GM18951 (cell line): ENCODE results near the gene NTRK1.
A peak's percentile ranks its signal among the peaks of the same experiment; 100 is the strongest.

ENCODE experiments used
- POLR2A ChIP-seq: IDR thresholded peaks from 4 replicates; pipeline ENCODE4 v1.6.1; 2011; ENCODE audit warnings: mild to moderate bottlenecking; ENCODE audit not compliant: insufficient read length, insufficient read depth; ENCODE audit errors: extremely low read depth
- in situ Hi-C: fragments of 300-500 bp; cut with MboI; formaldehyde crosslinking; loops from one replicate; pipeline ENCODE4 v1.12.0; 2022; ENCODE audit warnings: low sequenced_read_pairs, mixed read lengths, inconsistent platforms; ENCODE audit not compliant: unreplicated experiment

NTRK1 gene

DNA sequence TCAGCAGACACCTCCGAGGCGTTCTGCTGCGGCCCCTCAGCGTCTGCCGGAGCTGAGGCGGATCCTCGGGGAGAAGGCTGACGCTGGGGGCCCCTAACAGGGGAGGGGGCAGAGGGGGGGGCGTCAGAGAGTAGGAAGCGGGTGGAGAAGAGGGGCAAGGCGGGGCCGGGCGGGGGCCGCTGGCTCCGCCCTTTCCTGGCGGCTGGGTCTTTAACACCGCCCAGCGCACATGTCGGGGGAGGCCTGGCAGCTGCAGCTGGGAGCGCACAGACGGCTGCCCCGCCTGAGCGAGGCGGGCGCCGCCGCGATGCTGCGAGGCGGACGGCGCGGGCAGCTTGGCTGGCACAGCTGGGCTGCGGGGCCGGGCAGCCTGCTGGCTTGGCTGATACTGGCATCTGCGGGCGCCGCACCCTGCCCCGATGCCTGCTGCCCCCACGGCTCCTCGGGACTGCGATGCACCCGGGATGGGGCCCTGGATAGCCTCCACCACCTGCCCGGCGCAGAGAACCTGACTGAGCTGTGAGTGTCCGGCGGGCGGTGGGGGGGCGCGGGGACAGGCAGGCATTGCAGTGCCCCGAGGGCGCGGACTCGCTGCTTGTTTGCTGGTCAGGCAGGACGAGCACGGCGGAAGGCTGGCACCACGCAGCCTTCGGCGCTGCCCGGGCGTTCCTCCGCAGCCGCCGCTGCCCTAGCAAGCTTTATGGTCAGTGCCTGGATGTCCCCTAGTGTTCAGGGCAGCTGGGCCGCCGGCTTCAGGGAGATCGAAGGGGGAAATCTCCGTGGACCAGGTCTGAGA lies at the start of gene NTRK1:
Gene NTRK1, plus strand, starts transcription at position 238 of the 796 bp plus-strand sequence. Its CDS starts 70 bp downstream, at position 308.
- TF ChIP-seq POLR2A: no peak
- in situ Hi-C loops: loop anchor here (25.0 kb wide), 1 partner anchor 174 kb away; the partner anchor contains the start of gene NES

DNA sequence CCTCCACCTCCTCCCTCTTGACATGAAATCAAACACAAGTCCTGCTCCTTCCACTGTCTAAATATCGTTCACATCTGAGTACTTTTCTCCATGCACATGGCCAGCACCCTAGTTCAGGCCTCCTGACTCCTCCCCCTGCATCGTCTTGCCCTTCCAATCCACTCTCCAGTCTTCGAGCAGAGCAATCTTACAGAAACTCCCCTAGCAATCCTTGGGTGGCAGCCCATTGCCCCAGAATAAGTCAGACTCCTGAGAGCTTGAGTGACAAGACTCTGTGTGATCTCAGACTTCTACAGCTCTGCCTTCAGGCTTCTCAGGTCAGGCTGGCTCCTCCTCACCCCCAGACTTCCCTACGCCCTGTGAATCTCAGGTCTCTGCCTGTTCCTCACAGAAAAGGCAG lies 49.5 kb upstream of the NTRK1 start:
- in situ Hi-C loops: no loop called here

DNA sequence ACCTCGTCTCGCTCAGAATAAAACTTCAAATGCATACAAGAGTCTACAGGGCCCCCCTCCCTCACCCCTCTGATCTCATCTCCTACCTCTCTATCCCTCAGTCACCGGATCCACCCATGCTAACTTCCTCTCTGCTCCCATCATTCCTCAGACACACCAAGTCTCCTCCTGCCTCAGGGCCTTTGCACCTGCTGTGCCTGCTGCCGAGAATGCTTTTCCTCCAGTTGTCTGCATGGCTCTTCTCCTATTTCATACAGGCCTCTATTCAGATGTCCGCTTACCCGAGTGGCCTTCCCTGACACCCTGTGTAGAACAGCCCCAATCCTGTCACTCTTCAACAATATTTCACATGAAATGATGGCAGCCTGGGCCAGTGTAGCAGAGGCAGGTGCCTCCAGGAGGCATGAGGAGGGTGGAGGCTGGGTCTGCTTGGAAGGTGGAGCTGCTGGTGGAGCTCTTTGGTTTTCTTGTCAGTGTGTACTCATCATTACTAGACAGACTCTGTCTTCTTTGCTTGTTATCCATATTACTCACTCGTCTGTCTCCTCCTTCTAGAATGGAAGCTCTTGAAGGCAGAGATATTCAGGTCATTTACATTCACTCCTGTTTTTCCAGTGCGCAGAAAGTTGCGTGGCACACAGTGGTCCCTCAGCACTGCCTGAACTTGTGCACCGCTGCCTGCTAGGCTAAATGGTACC lies 48.2 kb upstream of the NTRK1 start:
- no peak for TF ChIP-seq POLR2A
- in situ Hi-C loops: no loop called here

More for the DNA sequence above, 49.5 kb upstream of the NTRK1 start:
- TF ChIP-seq POLR2A: no peak

DNA sequence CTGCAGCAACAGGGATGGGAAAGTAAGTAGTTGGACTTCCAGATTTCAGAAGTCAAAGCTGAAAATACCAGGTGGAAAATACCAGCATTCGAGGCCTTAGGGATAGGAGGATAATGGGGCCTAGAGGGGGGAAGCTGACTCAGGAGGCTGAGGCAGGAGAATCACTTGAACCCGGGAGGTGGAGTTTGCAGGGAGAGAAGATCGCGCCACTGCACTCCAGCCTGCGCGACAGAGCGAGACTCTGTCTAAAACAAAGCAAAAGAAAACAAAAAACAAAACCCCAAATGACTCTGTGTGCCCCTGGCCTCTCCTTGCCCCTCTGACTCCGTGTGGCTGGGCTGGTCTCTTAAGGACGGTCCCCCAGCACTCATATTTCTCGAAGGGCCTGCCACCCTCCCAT lies 47.4 kb upstream of the NTRK1 start:
- in situ Hi-C loops: no loop called here
- no peak for TF ChIP-seq POLR2A

DNA sequence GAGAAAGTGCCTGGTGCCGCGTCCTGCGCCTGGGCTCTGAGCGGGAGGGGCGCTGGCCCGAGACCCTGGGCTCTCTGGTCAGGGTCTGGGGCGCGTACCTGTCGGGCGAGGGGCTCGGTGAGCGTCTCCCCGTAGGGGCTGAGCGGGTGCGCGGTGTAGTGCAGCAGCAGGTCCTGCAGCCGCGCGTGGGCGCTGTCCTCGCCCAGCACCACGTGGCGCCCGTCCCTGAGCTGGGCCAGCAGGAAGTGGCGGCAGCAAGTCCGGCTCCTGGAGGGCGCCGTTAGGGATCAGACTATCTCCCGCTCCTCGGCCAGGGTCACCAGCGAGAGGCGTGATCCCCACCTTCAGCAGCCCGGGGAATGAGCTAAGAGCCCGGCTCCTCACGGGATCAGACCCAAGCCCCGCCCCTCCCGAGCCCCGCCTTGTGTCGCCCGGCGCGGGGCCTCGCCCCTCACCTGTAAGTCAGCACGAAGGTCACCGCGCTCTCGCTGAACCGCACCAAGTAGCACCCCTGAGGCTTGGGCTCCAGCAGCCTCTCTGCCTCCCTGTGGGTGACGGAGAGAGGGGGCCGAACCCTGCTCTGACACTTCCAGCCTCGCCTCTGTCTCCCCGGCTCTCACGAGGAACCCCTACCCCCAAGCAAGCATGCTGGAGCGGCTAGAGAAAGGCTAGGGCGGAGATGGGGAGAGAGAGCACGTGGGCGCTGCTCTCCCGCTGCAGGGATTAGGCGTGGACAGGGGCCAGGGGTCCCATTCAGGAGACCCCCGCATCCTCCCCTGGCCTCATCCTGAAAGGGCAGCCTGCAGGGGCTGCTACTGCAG lies 46.7 kb upstream of the NTRK1 start:
- in situ Hi-C loops: no loop called here

DNA sequence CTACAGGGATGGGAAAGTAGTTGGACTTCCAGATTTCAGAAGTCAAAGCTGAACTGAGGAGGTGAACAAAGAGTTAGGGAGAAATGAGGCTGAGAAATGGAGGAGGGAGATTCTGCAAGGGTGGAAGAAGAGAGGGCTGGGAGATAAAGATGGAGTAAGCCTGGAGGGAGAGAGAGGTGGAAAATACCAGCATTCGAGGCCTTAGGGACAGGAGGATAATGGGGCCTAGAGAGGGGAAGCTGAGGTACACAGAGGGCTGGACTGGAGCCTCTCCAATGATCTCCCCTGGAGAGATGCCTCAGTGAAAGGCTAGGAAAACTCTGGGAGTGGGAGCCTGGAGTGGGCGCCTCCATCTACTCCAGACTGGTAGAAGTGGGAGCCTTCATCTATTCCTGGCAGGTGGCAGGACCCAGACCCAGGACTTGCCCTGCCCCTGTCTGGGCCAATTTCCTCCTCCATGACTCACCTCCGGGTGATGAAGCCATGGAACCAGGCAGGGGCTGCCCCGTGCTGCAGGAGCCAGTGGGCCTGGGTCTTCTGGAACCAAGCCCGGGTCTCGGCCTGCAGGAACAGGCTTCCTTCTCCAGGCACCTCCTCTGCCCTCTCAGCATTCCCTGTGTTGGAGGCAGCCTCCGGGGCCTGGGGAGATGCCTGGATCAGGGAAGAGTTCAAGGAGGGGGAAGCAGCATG lies 45.9 kb upstream of the NTRK1 start:
- no peak for TF ChIP-seq POLR2A
- in situ Hi-C loops: no loop called here

More for the DNA sequence above, 46.7 kb upstream of the NTRK1 start:
- TF ChIP-seq POLR2A: peak; percentile 35

DNA sequence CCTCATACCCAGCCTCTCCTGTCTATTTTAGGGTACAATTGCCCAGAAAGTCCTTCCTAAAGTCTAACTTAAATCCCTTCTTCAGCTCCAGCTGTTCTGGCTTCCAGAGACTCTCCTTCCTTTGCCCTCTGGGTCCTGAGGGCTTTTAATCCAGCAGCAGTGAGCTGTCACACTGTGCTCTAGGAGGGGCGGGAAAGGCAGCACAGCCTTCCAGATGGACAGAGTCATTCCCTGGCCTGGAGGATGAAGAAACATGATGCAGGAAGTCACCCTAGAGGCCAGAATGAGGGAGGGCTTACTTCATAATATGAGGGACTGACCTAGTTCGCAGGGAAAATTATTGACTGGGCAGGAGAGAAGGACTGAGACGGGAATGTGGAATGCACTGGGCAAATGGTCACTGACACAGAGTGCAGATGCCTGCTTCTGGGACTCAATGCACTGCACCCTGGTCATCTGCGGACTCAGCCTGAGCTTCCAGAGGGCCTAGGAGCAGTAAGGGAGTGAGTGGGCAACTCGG lies 45.3 kb upstream of the NTRK1 start:
- TF ChIP-seq POLR2A: no peak
- in situ Hi-C loops: no loop called here

DNA sequence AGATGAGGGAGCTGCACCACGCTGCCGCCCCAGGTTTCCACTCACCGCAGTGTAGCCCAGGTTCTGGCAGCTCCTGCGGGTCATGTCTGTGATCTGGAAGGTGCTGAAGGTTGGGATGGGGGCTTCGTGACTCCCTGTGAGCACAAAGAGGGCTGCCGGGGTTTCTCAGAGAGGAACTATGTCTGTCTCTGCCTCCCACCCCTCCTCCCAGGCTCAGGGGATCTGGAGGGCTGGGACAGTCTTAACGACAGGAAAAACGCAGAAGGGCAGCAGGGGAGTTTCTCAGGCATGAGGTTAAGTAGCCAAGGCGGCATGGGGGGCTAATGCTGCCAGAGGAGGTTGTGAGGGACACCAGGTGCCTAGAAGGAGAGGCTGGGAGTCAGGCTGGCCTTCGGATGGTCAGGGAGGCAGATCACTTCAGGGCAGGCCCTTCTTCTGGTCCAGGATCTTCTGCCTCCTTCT lies 44.7 kb upstream of the NTRK1 start:
- TF ChIP-seq POLR2A: no peak
- in situ Hi-C loops: no loop called here

DNA sequence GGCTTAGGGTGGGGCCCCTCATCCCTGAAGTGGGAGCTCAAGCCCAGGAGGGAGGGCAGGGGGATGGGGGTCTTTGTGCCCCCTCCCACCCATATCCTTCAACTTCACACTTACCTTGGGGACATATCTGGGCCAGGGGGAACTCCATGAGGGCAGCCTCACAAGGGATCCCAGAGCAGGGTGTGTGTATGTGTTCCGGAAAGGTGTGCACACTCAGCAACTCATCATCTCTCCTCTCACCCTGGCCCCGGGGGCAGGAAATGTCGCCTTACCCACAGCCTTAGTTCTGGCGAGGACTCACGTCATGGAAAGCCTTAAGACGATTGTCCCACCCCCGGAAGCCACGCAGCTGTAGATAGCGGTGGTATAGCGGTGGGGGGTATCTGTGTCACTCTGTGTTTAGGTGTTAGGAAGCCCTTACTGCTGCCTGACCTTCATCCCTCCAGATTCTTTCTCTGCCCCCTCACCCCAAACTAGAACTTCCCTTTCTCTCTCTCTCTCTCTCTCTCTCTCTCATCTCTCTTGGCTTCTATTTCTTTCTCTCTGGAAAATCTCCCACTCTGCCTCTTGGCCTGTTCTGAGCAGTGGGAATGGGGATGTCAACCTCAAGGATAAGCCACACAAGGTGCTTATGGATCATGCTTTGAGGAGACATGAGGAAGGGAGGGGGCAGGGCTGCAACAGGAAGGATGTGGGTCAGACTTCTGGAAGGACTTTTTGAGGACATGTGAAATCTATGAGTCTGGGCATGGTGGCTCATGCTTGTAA lies 43.9 kb upstream of the NTRK1 start, which contains the start of gene SH2D2A:
Gene SH2D2A, minus strand, starts transcription at position 288 of the 768 bp plus-strand sequence. Its CDS starts 140 bp downstream, at position 148.
- in situ Hi-C loops: no loop called here
- TF ChIP-seq POLR2A: peak; percentile 45

DNA sequence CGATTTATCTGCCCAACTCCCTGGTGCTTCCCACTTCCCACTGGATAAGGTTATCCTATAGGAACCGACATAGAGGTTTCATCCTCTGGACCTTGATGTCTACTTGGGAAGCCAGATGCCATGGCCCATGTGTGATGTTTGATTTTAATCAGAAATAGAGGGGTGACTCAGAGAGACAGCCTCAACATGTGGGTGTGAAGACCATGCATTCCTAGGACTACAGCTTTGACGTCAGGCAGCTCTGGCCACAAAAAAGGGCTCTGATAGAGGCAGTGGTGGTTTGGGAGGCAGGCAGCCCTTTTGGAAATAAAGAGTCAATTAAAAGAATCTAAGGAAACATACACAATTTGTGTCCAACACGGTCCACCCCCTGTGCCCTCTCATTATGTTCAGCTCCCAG lies 38.9 kb upstream of the NTRK1 start:
- TF ChIP-seq POLR2A: no peak
- in situ Hi-C loops: no loop called here

DNA sequence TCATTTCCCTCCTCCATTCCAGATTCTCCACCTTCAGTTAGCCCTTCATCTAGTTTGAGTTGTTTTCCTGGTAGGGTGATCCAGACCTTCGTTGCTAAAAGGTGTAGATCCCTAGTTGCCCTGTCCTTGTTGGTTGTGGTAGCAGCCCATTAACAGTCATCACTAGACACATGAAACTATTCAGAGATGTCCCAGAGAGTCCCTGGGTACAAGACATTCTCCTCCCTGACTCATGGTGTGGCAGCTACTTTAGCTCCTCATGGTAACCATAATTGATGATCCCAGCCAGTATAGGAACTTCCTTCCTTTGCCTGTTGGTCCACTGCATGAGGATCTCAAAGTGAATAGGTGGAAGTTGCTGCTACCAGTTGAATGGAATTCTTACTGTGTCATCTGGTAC lies 38.0 kb upstream of the NTRK1 start:
- in situ Hi-C loops: no loop called here
- no peak for TF ChIP-seq POLR2A

DNA sequence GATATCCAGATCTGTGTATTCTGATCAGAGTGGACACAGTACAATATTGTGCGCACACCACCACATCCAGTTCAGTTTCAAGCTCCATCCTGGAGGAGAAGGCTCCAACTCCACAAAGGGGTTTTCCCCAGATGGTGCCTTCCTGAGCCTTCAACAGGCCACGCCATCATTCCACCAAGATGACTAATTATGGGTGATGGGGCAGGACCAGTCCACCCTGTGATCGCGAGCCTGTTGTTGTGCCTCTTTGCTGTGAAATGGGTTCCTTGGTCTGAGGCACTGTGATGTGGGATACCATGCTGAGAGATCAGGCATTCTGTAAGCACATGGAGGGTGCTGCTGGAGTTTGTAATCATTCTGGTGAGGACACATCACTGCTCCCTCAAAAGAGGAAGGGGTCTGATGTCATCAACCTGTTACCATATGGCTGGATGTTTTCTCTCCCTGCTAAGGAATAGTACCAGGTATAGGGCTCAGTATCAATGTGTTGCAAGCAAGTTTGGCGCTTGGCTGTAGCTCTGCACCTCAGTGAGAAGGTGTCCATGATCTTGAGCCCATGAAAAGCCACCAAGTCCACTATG lies 37.4 kb upstream of the NTRK1 start:
- no peak for TF ChIP-seq POLR2A
- in situ Hi-C loops: no loop called here

DNA sequence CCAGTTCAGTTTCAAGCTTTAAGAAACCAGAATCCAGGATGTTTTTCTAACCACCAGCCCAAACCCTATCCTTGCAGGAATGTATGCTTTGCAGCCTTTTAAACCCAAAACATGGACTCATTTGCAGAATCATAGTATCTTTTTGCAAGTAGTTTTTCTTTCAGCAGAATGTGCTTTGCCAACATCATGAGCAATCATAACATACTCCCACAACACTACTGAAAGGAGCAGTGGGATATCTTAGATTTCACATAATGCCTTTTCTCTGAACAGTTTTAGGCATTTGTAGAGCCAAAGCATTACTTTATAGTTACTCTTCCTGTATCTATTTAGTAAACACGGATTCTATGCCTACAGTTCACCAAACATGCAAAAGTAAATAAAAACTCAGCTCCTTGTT lies 34.0 kb upstream of the NTRK1 start:
- in situ Hi-C loops: no loop called here
- no peak for TF ChIP-seq POLR2A
